Neuronal stem cell (in vitro differentiated cells): Measurements from ENCODE around the gene DRD3.

Experiments
- DNase-seq: peaks from one replicate; pipeline ENCODE4 v3.0.0-alpha.2; 2013; ENCODE audit warnings: low spot score
- H2AFZ ChIP-seq: one replicate; pipeline ENCODE4 v1.6.1; 2013; ENCODE audit warnings: mild to moderate bottlenecking, low read length, inconsistent platforms
- H2AK5ac ChIP-seq: 2 replicates; pipeline ENCODE4 v1.6.1; 2013; ENCODE audit warnings: low read depth, mild to moderate bottlenecking, inconsistent platforms, low read length, moderate library complexity, mixed read lengths
- H2BK120ac ChIP-seq: 2 replicates; pipeline ENCODE4 v1.6.1; 2013; ENCODE audit warnings: low read depth, mild to moderate bottlenecking, inconsistent platforms, low read length, moderate library complexity, mixed read lengths
- H2BK12ac ChIP-seq: one replicate; pipeline ENCODE4 v1.6.1; 2013; ENCODE audit warnings: low read length, inconsistent platforms
- H2BK15ac ChIP-seq: 2 replicates; pipeline ENCODE4 v1.6.1; 2013; ENCODE audit warnings: mild to moderate bottlenecking, low read length, inconsistent platforms, mixed read lengths
- H2BK5ac ChIP-seq: one replicate; pipeline ENCODE4 v1.6.1; 2013; ENCODE audit warnings: inconsistent platforms, mild to moderate bottlenecking, low read length, moderate library complexity
- H3K14ac ChIP-seq: one replicate; pipeline ENCODE4 v1.6.1; 2013; ENCODE audit warnings: low read length, inconsistent platforms
- H3K18ac ChIP-seq: 2 replicates; pipeline ENCODE4 v1.6.1; 2013; ENCODE audit warnings: low read length, inconsistent platforms
- H3K23ac ChIP-seq: 2 replicates; pipeline ENCODE4 v1.6.1; 2013; ENCODE audit warnings: low read depth, mild to moderate bottlenecking, mixed read lengths, low read length, inconsistent platforms; ENCODE audit not compliant: poor library complexity
- H3K27ac ChIP-seq: replicated peaks from 3 replicates; pipeline ENCODE4 v1.5.1; 2013; ENCODE audit warnings: low read length, inconsistent platforms
- H3K27me3 ChIP-seq, 3 experiments: 2 replicates each; pipeline ENCODE4 v1.6.1; 2013; ENCODE audit warnings: low read length in 3 of 3, mild to moderate bottlenecking in 2 of 3, inconsistent platforms in 1 of 3, low read depth in 1 of 3, mixed read lengths in 1 of 3, moderate library complexity in 1 of 3; ENCODE audit not compliant: control insufficient read depth in 3 of 3, insufficient read depth in 3 of 3
- H3K36me3 ChIP-seq, 2 donors: replicated peaks in 1 of 2; 2 replicates each; pipeline ENCODE4 v1.6.1; 2013; ENCODE audit warnings: low read length in 2 of 2; ENCODE audit not compliant: control insufficient read depth in 2 of 2, insufficient read depth in 2 of 2
- H3K4ac ChIP-seq: 2 replicates; pipeline ENCODE4 v1.6.1; 2013; ENCODE audit warnings: inconsistent platforms, mild to moderate bottlenecking, low read length, moderate library complexity
- H3K4me1 ChIP-seq, 2 donors: 1 replicate in 1 of 2; 2 replicates in 1 of 2; pipeline ENCODE4 v1.6.1; 2013; ENCODE audit warnings: low read length in 2 of 2, low read depth in 1 of 2; ENCODE audit not compliant: control insufficient read depth in 2 of 2, insufficient read depth in 1 of 2
- H3K4me2 ChIP-seq: one replicate; pipeline ENCODE4 v1.6.1; 2013; ENCODE audit warnings: mild to moderate bottlenecking, low read length, inconsistent platforms; ENCODE audit not compliant: insufficient read depth, poor library complexity, severe bottlenecking
- H3K4me3 ChIP-seq, 2 donors: 2 replicates each; pipeline ENCODE4 v1.5.1; 2013; ENCODE audit warnings: low read length in 2 of 2, mild to moderate bottlenecking in 2 of 2, inconsistent platforms in 1 of 2, moderate library complexity in 1 of 2
- H3K79me1 ChIP-seq: one replicate; pipeline ENCODE4 v1.6.1; 2013; ENCODE audit warnings: low read depth, mild to moderate bottlenecking, inconsistent platforms, low read length, moderate library complexity
- H3K9ac ChIP-seq: one replicate; pipeline ENCODE4 v1.6.1; 2013; ENCODE audit warnings: mild to moderate bottlenecking, low read depth, low read length, inconsistent platforms; ENCODE audit not compliant: poor library complexity
- H3K9me3 ChIP-seq, 2 donors: replicated peaks in 1 of 2; 2 replicates each; pipeline versions ENCODE3 to v1.6.1; 2013; ENCODE audit warnings: low read length in 2 of 2, mild to moderate bottlenecking in 2 of 2, inconsistent platforms in 1 of 2, low read depth in 1 of 2, mixed read lengths in 1 of 2, moderate library complexity in 1 of 2; ENCODE audit not compliant: control insufficient read depth in 2 of 2, insufficient read depth in 1 of 2
- H4K8ac ChIP-seq: one replicate; pipeline ENCODE4 v1.6.1; 2013; ENCODE audit warnings: low read depth, mild to moderate bottlenecking, inconsistent platforms, low read length, moderate library complexity
- H4K91ac ChIP-seq: one replicate; pipeline ENCODE4 v1.6.1; 2013; ENCODE audit warnings: low read length, low read depth, mild to moderate bottlenecking, inconsistent platforms; ENCODE audit not compliant: poor library complexity
- WGBS, 2 donors: extraction: QIAGEN DNeasy Blood & Tissue Kit; methylation state at CpG; one replicate each; pipeline ENCODE4 v1.1.7; 2013; ENCODE audit warnings: missing lambda C conversion rate in 2 of 2, mixed read lengths in 1 of 2; ENCODE audit not compliant: insufficient read length in 2 of 2, insufficient replicate concordance in 1 of 2; ENCODE audit errors: extremely low coverage in 2 of 2; 5-methylcytosine and 5-hydroxymethylcytosine counted together

DRD3 gene

DNA sequence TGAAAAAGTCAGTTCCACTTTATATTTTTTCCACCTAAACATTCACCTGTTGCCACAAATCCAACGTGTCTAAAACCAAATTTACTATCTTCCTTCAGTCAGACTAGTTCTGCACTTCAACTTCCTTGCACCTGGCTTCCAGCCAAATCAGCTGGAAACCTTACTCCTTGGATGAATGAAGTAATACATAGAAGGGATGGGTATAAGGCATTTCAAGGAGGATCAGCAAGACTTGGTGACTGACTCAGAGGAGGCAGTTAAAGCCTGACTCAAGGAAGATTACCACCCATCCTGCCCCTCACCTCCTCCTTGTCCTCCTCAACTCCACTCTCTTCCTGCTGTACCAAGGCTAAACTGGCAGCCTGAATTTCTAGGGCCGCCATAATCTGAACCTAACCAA is 85.3 kb downstream of the DRD3 start:
- Histone ChIP-seq H3K9me3 (no peaks in the 10 kb centered on the region), H4K8ac (no peak overlapping the region), H2BK120ac (no peak overlapping the region), H3K23ac (no peak overlapping the region), H2AFZ (no peak overlapping the region), H4K91ac (no peak overlapping the region), H3K14ac (no peak overlapping the region), H3K9ac (no peak overlapping the region), H2AK5ac (no peak overlapping the region), H3K79me1 (no peaks in the 10 kb centered on the region), H3K27ac (no peak overlapping the region), H3K4me2 (no peak overlapping the region), H2BK5ac (no peak overlapping the region), H3K4me1 (peaks cover 5 to 11% of the 10 kb centered on the region in 2 donors), H3K18ac (no peak overlapping the region), H2BK12ac (no peak overlapping the region), H2BK15ac (no peak overlapping the region), H3K27me3 (no peaks in the 10 kb centered on the region), H3K4me3 (no peak overlapping the region), H3K4ac (no peak overlapping the region), H3K36me3 (peaks cover under 1 to 4% of the 10 kb centered on the region in 2 donors)
- WGBS, 2 donors, result no CpG with 5 or more reads among the region's 2 CpGs
- DNase-seq, result no peak

DNA sequence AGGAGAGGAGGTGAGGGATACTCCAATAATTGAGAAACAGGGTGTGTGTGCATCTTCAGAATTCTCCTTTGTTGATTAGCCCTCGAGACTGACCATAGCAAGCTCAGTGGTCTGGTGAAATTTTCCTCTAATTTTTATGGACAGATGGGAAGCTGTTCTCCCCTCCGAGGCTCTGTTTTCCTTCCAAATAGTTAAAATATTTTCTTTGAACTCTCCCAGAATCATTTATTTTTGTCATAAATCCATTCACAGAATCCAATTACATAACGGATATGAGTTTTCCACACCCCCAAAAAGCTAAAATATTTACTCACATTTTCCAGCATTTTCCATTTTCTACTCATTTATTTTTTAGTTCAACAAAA is 85.9 kb downstream of the DRD3 start:
- Histone ChIP-seq H3K4me3 (no peak overlapping the region), H3K18ac (no peak overlapping the region), H3K79me1 (no peaks in the 10 kb centered on the region), H3K4me2 (no peak overlapping the region), H2BK12ac (no peak overlapping the region), H3K4ac (no peak overlapping the region), H3K14ac (no peak overlapping the region), H2AFZ (peak overlapping the region; percentile 57), H3K27me3 (no peaks in the 10 kb centered on the region), H3K9me3 (no peaks in the 10 kb centered on the region), H3K27ac (no peak overlapping the region), H2BK120ac (no peak overlapping the region), H2BK15ac (no peak overlapping the region), H3K9ac (no peak overlapping the region), H2BK5ac (no peak overlapping the region), H3K23ac (no peak overlapping the region), H2AK5ac (no peak overlapping the region), H4K8ac (no peak overlapping the region), H3K36me3 (peaks cover 2 to 10% of the 10 kb centered on the region in 2 donors), H4K91ac (no peak overlapping the region), H3K4me1 (peaks cover 5 to 11% of the 10 kb centered on the region in 2 donors)
- WGBS, 2 donors, result no CpG with 5 or more reads among the region's 3 CpGs
- no peak for DNase-seq

DNA sequence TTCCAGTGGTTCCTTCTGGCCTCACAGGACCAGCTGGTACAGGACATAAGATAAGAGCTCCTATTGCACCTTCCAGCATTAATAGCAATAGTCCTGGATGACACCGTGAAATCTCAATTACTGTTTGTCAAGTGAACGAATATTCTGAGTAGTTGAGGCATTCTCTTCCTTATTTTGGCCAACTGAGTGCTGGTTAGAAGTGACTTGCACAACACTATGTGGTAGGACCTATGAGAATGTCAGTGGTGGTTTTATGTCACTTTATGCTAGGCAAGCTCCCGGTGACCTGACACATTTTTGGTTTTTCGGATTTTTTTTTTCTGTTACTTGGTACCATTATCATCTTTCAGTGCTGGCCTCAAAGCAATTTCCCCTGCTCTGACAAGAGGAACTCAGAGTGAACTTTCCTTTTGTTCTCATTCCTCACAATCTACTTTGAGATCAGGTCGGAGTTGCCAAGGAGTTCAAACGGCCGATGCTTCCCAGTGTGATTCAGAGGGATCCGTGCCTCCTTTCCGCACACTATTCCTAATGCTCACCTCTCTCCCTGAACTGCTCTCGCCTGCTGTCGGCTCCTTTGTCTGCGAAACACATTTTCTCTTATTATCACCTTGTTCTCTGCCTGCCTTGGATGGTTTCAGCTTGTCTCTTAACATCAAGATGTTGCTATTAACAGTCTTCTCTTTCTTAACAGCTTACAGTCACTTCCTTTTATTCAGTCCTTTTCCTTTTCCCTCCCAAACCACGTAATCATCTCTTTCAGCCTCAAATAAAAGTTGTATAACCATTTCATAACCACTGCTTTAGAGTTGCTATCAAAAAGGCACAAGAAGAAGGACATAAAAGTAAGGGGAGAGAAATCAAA is 86.5 kb downstream of the DRD3 start:
- Histone ChIP-seq H2AK5ac (no peak overlapping the region), H3K4me1 (peaks cover 5 to 11% of the 10 kb centered on the region in 2 donors), H2BK12ac (no peak overlapping the region), H3K27ac (no peak overlapping the region), H4K8ac (no peak overlapping the region), H3K4me2 (no peak overlapping the region), H3K4ac (no peak overlapping the region), H3K79me1 (no peaks in the 10 kb centered on the region), H3K9ac (no peak overlapping the region), H3K9me3 (peaks cover 0 to 4% of the 10 kb centered on the region in 2 donors), H2BK5ac (no peak overlapping the region), H3K23ac (no peak overlapping the region), H3K27me3 (no peaks in the 10 kb centered on the region), H2BK15ac (no peak overlapping the region), H2AFZ (peak overlapping the region; percentile 57), H3K4me3 (no peak overlapping the region), H3K14ac (no peak overlapping the region), H4K91ac (no peak overlapping the region), H3K18ac (no peak overlapping the region), H2BK120ac (no peak overlapping the region), H3K36me3 (peaks cover 4 to 16% of the 10 kb centered on the region in 2 donors)
- no peak for DNase-seq
- whole genome bisulfite sequencing, 2 donors, result 100% methylated on average over 1 of the region's 13 CpGs

DNA sequence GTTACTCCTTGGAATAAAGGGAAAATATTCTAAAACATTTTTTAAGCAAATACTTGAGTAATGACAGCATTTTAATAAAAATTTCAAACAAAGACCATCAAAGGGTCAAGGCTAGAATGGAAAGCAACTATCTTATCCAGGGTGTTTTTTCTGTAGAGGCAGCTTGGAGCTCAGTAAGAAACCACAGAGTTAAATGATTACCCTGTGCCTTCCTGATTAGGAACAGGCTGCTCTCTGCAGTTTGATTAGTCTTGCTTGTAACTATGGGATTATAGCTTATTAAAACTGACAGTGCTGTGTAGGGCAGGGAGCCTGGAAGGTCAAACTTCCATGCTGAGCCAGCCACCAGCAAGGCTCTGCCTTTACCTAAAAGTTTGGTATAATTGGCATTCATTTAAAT is 89.2 kb downstream of the DRD3 start:
- Histone ChIP-seq H3K14ac (no peak overlapping the region), H3K27ac (no peak overlapping the region), H2BK5ac (no peak overlapping the region), H4K91ac (no peak overlapping the region), H3K4me2 (no peak overlapping the region), H3K36me3 (peaks cover 12 to 42% of the 10 kb centered on the region in 2 donors), H4K8ac (no peak overlapping the region), H3K9ac (no peak overlapping the region), H3K4ac (no peak overlapping the region), H3K4me1 (peaks cover 5 to 11% of the 10 kb centered on the region in 2 donors), H3K27me3 (no peaks in the 10 kb centered on the region), H2AFZ (no peak overlapping the region), H3K9me3 (peaks cover 0 to 15% of the 10 kb centered on the region in 2 donors), H2AK5ac (no peak overlapping the region), H2BK12ac (no peak overlapping the region), H3K4me3 (no peak overlapping the region), H2BK15ac (no peak overlapping the region), H3K18ac (no peak overlapping the region), H3K23ac (no peak overlapping the region), H3K79me1 (no peaks in the 10 kb centered on the region), H2BK120ac (no peak overlapping the region)
- DNase-seq, result no peak
